ENCODE results near the gene RAB11A. TPM values are rescaled to one million over a fixed set of nuclear protein-coding genes. Genes with fewer than 3 reads are reported as not detected.
A peak's percentile ranks its signal among the peaks of the same experiment; 100 is the strongest.

Gene RAB11A
- polyA plus RNA-seq, 1 donor from 2014 or later = 600 TPM

- TF ChIP-seq RAD21 (conservative IDR thresholded peaks at IDR 0.05) (no peak), TAF1 (IDR thresholded peaks at IDR 0.05; ENCODE audit: low read depth) (no peak), EZH2 (IDR thresholded peaks at IDR 0.05; ENCODE audit: borderline replicate concordance, insufficient read depth, low read length, poor library complexity, severe bottlenecking) (no peak), SMC3 (conservative IDR thresholded peaks at IDR 0.05; ENCODE audit: poor library complexity) (no peak)
- no peaks in the 10 kb centered on the region for H3K36me3 ChIP-seq (ENCODE audit: insufficient read depth, low read length)
These were observed 40.7 kb upstream of the RAB11A start for GRCh38 chr15:65828585-65828984.

GRCh38 chr15:65829130-65829764 lies 40.0 kb upstream of the RAB11A start:
- Histone ChIP-seq H3K27me3 (ENCODE audit: insufficient read depth, low read depth, low read length) (no peaks in the 10 kb centered on the region), H3K9me2 (ENCODE audit: insufficient read depth, low read length) (no peaks in the 10 kb centered on the region), H4K20me1 (ENCODE audit: insufficient read depth) (no peaks in the 10 kb centered on the region), H3K9ac (ENCODE audit: low read length) (no peak overlapping the region), H3K4me3 (ENCODE audit: low read length) (no peak overlapping the region), H2AFZ (ENCODE audit: low read depth, low read length) (no peak overlapping the region), H3K9me3 (ENCODE audit: low read length) (no peaks in the 10 kb centered on the region), H3K79me2 (replicated peaks; ENCODE audit: insufficient read depth, low read length) (no peaks in the 10 kb centered on the region), H3K4me2 (ENCODE audit: low read length) (no peak overlapping the region), H3K36me3 (ENCODE audit: insufficient read depth, low read length) (no peaks in the 10 kb centered on the region), H3F3A (ENCODE audit: insufficient read depth, low read length, poor library complexity, severe bottlenecking) (no peaks in the 10 kb centered on the region), H3K27ac (ENCODE audit: low read length) (no peak overlapping the region)
- TF ChIP-seq EZH2 (IDR thresholded peaks at IDR 0.05; ENCODE audit: borderline replicate concordance, insufficient read depth, low read length, poor library complexity, severe bottlenecking) = no peak
- TF ChIP-seq RAD21 (conservative IDR thresholded peaks at IDR 0.05) = peak; percentile 59
- no peak for TF ChIP-seq EP300 (conservative IDR thresholded peaks at IDR 0.05; ENCODE audit: poor library complexity, severe bottlenecking)
- TF ChIP-seq SMC3 (conservative IDR thresholded peaks at IDR 0.05; ENCODE audit: poor library complexity) = peak; percentile 66
- no peak for TF ChIP-seq TAF1 (IDR thresholded peaks at IDR 0.05; ENCODE audit: low read depth)
- TF ChIP-seq REST (IDR thresholded peaks at IDR 0.05; ENCODE audit: borderline replicate concordance) = no peak
- TF ChIP-seq CTCF (IDR thresholded peaks at IDR 0.05; ENCODE audit: poor library complexity, severe bottlenecking) = peak; percentile 68
- TF ChIP-seq POLR2AphosphoS5 (IDR thresholded peaks at IDR 0.05) = no peak
- TF ChIP-seq MXI1 (conservative IDR thresholded peaks at IDR 0.05; ENCODE audit: poor library complexity, severe bottlenecking) = no peak

More at GRCh38 chr15:65828585-65828984, 40.7 kb upstream of the RAB11A start:
- Histone ChIP-seq H3K4me3 (ENCODE audit: low read length) (no peak overlapping the region), H3K9me2 (ENCODE audit: insufficient read depth, low read length) (no peaks in the 10 kb centered on the region), H3K27ac (ENCODE audit: low read length) (no peak overlapping the region), H3K9me3 (ENCODE audit: low read length) (no peaks in the 10 kb centered on the region), H2AFZ (ENCODE audit: low read depth, low read length) (no peak overlapping the region), H3K9ac (ENCODE audit: low read length) (no peak overlapping the region), H3K27me3 (ENCODE audit: insufficient read depth, low read depth, low read length) (no peaks in the 10 kb centered on the region), H3K79me2 (replicated peaks; ENCODE audit: insufficient read depth, low read length) (no peaks in the 10 kb centered on the region), H3K4me2 (ENCODE audit: low read length) (no peak overlapping the region), H3F3A (ENCODE audit: insufficient read depth, low read length, poor library complexity, severe bottlenecking) (no peaks in the 10 kb centered on the region), H4K20me1 (ENCODE audit: insufficient read depth) (no peaks in the 10 kb centered on the region)
